Parathyroid adenoma (tissue), 2 donors: ENCODE measurements around the gene APOBEC3C.

Experiments used
- H2AFZ ChIP-seq: fragments of 300-600 bp; sonication (generic); one replicate; pipeline ENCODE4 v1.7.0; 2017; ENCODE audit warnings: antibody characterized with exemption, mild to moderate bottlenecking
- H3K27ac ChIP-seq: fragments of 300-600 bp; sonication (generic); one replicate; pipeline ENCODE4 v1.7.0; 2017
- H3K27me3 ChIP-seq: fragments of 300-600 bp; sonication (generic); one replicate; pipeline ENCODE4 v1.7.0; 2017; ENCODE audit warnings: low read length; ENCODE audit not compliant: control insufficient read depth, insufficient read depth
- H3K36me3 ChIP-seq: fragments of 300-600 bp; sonication (generic); one replicate; pipeline ENCODE4 v1.7.0; 2017; ENCODE audit warnings: low read length; ENCODE audit not compliant: control insufficient read depth, insufficient read depth
- H3K4me1 ChIP-seq: fragments of 300-600 bp; sonication (generic); one replicate; pipeline ENCODE4 v1.7.0; 2017; ENCODE audit warnings: control low read depth
- H3K4me2 ChIP-seq: fragments of 300-600 bp; sonication (generic); one replicate; pipeline ENCODE4 v1.7.0; 2017; ENCODE audit warnings: low read length
- H3K4me3 ChIP-seq: fragments of 300-600 bp; sonication (generic); one replicate; pipeline ENCODE4 v1.7.0; 2017; ENCODE audit warnings: low read depth, low read length
- H3K79me2 ChIP-seq: fragments of 300-600 bp; sonication (generic); one replicate; pipeline ENCODE4 v1.7.0; 2017; ENCODE audit warnings: control low read depth
- H3K9ac ChIP-seq: fragments of 300-600 bp; sonication (generic); one replicate; pipeline ENCODE4 v1.7.0; 2017; ENCODE audit warnings: mild to moderate bottlenecking
- H3K9me3 ChIP-seq: fragments of 300-600 bp; sonication (generic); one replicate; pipeline ENCODE4 v1.7.0; 2017; ENCODE audit warnings: low read length; ENCODE audit not compliant: control insufficient read depth
- TF ChIP-seq, protein P1 (sequence below): fragments of 300-600 bp; sonication (generic); IDR thresholded peaks from one replicate; pipeline ENCODE4 v1.7.0; 2017; ENCODE audit warnings: antibody characterized with exemption, mild to moderate bottlenecking
- donor health status: primary hyperparathyroidism.

Gene APOBEC3C

DNA sequence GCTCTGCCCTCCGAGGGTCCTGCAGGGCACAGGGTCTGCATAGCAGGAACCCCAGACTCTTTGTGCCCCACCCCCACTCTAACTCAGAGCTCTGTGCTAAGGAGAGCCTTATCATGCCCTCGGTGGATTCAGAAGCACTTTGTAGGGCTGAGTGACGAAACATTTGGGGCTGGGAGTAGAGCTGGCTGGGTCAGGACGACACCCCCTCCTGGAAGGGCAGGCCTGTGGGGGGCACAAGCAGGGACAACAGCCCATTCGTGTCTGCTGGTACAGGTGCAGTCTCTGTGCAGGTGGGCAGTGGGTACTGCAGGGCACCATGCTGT is 47.7 kb upstream of the APOBEC3C start:
- H3K4me1 ChIP-seq: no peaks in the 10 kb centered on the region
- TF ChIP-seq, protein P1, sequence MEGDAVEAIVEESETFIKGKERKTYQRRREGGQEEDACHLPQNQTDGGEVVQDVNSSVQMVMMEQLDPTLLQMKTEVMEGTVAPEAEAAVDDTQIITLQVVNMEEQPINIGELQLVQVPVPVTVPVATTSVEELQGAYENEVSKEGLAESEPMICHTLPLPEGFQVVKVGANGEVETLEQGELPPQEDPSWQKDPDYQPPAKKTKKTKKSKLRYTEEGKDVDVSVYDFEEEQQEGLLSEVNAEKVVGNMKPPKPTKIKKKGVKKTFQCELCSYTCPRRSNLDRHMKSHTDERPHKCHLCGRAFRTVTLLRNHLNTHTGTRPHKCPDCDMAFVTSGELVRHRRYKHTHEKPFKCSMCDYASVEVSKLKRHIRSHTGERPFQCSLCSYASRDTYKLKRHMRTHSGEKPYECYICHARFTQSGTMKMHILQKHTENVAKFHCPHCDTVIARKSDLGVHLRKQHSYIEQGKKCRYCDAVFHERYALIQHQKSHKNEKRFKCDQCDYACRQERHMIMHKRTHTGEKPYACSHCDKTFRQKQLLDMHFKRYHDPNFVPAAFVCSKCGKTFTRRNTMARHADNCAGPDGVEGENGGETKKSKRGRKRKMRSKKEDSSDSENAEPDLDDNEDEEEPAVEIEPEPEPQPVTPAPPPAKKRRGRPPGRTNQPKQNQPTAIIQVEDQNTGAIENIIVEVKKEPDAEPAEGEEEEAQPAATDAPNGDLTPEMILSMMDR: no peak
- H3K9me3 ChIP-seq: no peaks in the 10 kb centered on the region
- H3K4me2 ChIP-seq: no peak overlapping the region
- H3K4me3 ChIP-seq: no peak overlapping the region
- H3K27me3 ChIP-seq: no peaks in the 10 kb centered on the region
- no peak overlapping the region for H2AFZ ChIP-seq
- H3K36me3 ChIP-seq: no peaks in the 10 kb centered on the region
- H3K9ac ChIP-seq: no peak overlapping the region
- H3K27ac ChIP-seq: no peak overlapping the region
- no peaks in the 10 kb centered on the region for H3K79me2 ChIP-seq

DNA sequence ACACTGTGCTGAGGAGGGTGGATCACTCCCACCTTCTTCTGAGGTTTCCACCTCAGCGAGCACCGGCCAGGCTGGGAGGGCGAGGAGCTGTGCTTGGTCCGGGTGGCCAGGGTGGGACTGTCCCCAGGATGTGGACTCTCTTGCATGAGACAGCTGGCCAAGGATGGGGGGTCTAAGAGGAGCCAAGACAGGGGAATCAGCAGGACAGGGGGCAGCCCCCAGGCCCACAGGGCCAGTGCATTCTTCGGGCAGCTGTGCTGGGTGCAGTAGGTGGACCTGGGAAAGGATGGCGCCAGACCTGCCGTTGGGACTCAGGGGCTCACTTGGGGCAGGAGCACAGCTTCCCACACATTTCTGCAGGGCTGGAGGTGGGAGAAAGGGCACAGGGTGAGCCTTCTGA is 47.1 kb upstream of the APOBEC3C start:
- Histone ChIP-seq H3K79me2 (no peaks in the 10 kb centered on the region), H3K9ac (no peak overlapping the region), H3K36me3 (no peaks in the 10 kb centered on the region), H3K27me3 (no peaks in the 10 kb centered on the region), H3K4me2 (no peak overlapping the region), H3K9me3 (no peaks in the 10 kb centered on the region), H3K4me1 (no peaks in the 10 kb centered on the region), H2AFZ (no peak overlapping the region), H3K4me3 (no peak overlapping the region), H3K27ac (no peak overlapping the region)
- TF ChIP-seq, protein P1: no peak

DNA sequence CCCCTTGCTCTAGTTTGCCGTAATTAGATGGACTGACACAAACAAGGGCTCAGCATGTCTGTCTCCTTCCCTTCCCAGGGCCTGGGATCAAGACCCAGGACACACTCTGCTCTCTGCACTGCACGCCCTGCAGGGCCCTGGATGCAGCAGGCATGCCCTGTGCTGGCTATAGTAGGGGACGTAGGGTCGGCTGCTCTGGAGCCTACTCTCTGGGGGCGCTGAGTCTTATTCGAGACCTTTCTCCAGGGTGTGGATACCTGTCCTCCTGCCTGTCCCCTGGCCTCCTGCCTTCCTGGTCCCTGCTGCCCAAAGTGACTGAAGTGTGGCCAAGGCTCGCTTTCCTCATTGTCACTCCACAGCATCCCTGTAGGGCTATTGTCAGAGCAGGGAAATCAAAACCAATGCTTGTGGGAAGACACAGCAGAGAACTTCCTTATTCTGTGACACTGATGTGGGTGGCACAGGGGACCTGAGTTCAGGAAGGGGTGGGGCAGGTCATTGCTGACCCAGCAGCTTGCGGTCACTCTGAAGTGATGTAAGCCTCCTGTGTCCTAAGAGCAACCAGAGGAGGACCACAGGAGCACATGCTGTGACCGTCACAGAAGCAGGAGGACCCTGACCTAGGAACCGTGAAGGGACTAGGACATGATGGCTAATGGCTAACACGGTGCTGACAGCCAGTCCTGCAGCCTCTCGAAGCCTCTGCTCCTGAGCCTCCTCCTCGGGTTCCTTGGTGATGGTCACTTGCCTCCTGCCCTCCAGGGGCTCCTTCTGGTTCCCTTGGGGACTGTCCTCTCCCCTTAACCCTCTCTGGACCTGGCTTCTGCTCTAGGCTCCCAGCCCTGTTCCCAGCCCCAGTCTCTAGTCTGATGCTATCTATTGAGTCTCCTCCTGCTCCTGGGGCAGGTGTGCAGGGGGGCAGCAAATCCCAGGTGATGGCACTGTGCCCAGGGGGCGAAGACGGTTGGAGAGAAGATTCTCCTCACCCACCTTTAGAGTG is 46.3 kb upstream of the APOBEC3C start:
- H3K36me3 ChIP-seq: no peaks in the 10 kb centered on the region
- H3K4me1 ChIP-seq: no peaks in the 10 kb centered on the region
- H3K9ac ChIP-seq: no peak overlapping the region
- no peaks in the 10 kb centered on the region for H3K27me3 ChIP-seq
- no peaks in the 10 kb centered on the region for H3K9me3 ChIP-seq
- no peak overlapping the region for H3K4me2 ChIP-seq
- no peak overlapping the region for H3K4me3 ChIP-seq
- TF ChIP-seq, protein P1: no peak
- H2AFZ ChIP-seq: no peak overlapping the region
- no peaks in the 10 kb centered on the region for H3K79me2 ChIP-seq
- H3K27ac ChIP-seq: no peak overlapping the region

DNA sequence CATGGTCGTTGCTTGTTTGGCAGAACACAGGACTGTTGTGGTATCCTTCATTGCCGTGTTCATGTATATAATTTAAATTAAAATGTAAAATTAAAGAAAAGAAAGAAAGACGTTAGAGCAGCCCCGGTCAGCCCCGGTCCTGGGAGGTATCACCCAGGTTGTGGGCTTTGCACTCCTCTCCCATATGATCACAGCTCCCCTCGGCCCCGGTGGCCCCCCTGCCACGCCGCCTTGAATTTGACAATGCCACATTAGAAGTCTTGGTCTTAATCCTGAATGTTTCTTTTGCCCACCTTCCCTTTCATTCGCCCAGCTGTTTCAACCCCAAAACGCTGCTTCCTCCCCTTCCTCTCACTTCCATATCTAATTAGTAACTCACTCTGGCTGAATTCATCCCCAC is 45.3 kb upstream of the APOBEC3C start:
- H3K4me3 ChIP-seq: no peak overlapping the region
- no peaks in the 10 kb centered on the region for H3K9me3 ChIP-seq
- no peak overlapping the region for H2AFZ ChIP-seq
- TF ChIP-seq, protein P1: no peak
- H3K36me3 ChIP-seq: no peaks in the 10 kb centered on the region
- H3K27me3 ChIP-seq: no peaks in the 10 kb centered on the region
- no peak overlapping the region for H3K4me2 ChIP-seq
- H3K4me1 ChIP-seq: no peaks in the 10 kb centered on the region
- no peak overlapping the region for H3K27ac ChIP-seq
- H3K79me2 ChIP-seq: no peaks in the 10 kb centered on the region
- H3K9ac ChIP-seq: no peak overlapping the region

DNA sequence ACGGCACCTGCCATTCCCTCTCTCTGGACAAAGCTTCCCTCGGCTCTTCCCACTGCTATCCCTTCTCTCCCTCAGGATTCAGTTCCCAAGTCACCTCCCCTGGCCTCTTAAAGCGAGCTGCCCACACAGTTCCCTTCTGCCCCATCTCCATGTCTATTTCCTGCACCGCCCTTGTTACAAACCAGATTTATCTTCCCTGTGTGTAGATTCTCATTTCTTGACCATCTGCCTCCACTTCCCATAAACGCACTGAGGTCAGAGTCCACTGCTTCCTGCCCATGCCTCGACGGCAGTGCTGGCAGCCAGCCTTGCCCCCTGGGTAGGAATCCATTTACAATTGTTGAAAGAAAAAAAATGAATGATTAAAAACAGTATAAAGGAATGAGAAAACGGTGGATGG is 43.5 kb upstream of the APOBEC3C start:
- Histone ChIP-seq H3K4me1 (no peaks in the 10 kb centered on the region), H3K27ac (no peak overlapping the region), H3K27me3 (no peaks in the 10 kb centered on the region)

More for the DNA sequence above, 43.5 kb upstream of the APOBEC3C start:
- TF ChIP-seq, protein P1: no peak
- Histone ChIP-seq H3K4me3 (no peak overlapping the region), H3K9me3 (no peaks in the 10 kb centered on the region), H3K36me3 (no peaks in the 10 kb centered on the region), H3K4me2 (no peak overlapping the region), H3K79me2 (no peaks in the 10 kb centered on the region), H3K9ac (no peak overlapping the region), H2AFZ (no peak overlapping the region)
